Lower leg skin (tissue), 3 donors: ENCODE results near the gene SARM1.

Experiments
- POLR2A ChIP-seq, 2 donors: fragments of 450-650 bp; IDR thresholded peaks; one replicate each; pipeline ENCODE4 v1.6.1; 2016 to 2017; ENCODE audit warnings: antibody characterized with exemption in 2 of 2, mild to moderate bottlenecking in 1 of 2, moderate library complexity in 1 of 2
- TF ChIP-seq, protein P1 (sequence below), 3 donors: fragments of 450-650 bp; IDR thresholded peaks; one replicate each; pipeline ENCODE4 v1.5.1; 2016; ENCODE audit warnings: antibody characterized with exemption in 3 of 3, mild to moderate bottlenecking in 3 of 3, moderate library complexity in 2 of 3

DNA sequence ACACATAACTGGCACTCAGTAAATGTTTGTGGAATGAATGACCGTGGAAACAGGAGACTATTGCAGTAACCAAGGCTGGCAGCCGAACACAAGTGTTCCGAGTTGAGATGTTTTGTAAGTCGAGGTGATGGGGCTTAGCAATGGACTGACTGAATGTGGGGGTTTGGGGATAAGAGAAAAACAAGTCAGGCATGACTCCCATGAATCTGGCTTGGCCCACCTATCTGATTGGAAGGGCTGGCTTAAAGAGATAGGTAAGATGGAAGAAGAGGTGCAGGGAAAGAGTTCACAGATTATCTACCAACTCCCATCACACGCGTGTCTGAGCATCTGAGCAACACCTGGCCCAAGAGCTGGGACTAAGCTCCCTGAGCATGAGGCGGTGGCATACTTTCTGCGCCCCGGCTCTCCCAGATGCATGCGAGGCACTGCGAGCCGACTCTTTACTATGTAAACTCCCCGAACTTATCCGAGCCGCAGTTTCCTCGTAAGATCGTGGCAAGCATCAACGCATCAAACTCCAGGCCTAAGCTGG is 36.8 kb upstream of the SARM1 start:
- TF ChIP-seq, protein P1, sequence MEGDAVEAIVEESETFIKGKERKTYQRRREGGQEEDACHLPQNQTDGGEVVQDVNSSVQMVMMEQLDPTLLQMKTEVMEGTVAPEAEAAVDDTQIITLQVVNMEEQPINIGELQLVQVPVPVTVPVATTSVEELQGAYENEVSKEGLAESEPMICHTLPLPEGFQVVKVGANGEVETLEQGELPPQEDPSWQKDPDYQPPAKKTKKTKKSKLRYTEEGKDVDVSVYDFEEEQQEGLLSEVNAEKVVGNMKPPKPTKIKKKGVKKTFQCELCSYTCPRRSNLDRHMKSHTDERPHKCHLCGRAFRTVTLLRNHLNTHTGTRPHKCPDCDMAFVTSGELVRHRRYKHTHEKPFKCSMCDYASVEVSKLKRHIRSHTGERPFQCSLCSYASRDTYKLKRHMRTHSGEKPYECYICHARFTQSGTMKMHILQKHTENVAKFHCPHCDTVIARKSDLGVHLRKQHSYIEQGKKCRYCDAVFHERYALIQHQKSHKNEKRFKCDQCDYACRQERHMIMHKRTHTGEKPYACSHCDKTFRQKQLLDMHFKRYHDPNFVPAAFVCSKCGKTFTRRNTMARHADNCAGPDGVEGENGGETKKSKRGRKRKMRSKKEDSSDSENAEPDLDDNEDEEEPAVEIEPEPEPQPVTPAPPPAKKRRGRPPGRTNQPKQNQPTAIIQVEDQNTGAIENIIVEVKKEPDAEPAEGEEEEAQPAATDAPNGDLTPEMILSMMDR (IDR thresholded peaks at IDR 0.05) = no peak
- TF ChIP-seq POLR2A (IDR thresholded peaks at IDR 0.05) = no peak
